HFF-Myc (cell line): ENCODE data around the gene ARFRP1.

Source experiments
- DNase-seq: peaks from one replicate; pipeline ENCODE4 v3.0.0-alpha.2; 2011; ENCODE audit warnings: low read depth; ENCODE audit errors: extremely low read depth
- H3K4me3 ChIP-seq: replicated peaks from 2 replicates; pipeline ENCODE4 v1.5.1; 2011; ENCODE audit warnings: low read depth, mild to moderate bottlenecking, control low read depth, low read length
- CTCF ChIP-seq: IDR thresholded peaks from 2 replicates; pipeline ENCODE4 v1.5.1; 2012; ENCODE audit warnings: mild to moderate bottlenecking, low read depth, low read length, control low read depth; ENCODE audit errors: missing control alignments

Gene ARFRP1

DNA sequence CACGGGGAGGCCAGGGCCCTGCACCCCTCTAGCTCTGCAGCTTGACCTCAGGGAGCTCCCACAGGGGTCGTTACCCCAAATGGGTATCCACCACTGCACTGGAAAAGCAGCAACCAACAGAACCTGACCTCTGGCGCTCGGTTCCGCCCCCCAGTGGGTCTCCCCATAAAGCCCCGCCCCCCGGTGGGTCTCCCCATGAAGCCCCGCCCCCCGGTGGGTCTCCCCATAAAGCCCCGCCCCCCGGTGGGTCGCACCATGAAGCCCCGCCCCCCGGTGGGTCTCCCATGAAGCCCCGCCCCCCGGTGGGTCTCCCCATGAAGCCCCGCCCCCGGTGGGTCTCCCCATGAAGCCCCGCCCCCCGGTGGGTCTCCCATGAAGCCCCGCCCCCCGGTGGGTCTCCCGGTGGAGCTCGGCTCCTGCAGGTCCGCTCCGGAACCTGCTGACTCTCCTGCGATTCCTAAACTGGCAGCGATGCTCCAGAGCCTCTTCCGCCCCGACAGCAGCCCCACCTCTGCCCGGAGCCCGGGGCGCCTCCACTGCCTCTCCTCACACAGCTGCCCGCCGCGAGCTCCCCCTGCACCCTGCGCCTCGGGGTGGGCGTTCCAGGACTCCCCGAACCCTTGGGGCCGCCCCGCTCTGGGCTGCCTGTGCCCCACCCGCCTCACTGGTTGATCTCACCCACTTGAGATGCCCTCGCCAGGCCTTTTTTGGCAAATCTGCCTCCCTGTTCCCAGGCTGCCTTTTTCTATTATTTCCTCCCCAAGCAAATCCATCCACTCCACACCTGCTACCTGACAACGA lies 43.9 kb upstream of the ARFRP1 start:
- no peak overlapping the region for H3K4me3 ChIP-seq
- TF ChIP-seq CTCF = no peak
- no peak for DNase-seq

- no peak overlapping the region for H3K4me3 ChIP-seq
- no peak for DNase-seq
- TF ChIP-seq CTCF = no peak
Measured at GRCh38 chr20:63750807-63751470, 43.2 kb upstream of the ARFRP1 start.

DNA sequence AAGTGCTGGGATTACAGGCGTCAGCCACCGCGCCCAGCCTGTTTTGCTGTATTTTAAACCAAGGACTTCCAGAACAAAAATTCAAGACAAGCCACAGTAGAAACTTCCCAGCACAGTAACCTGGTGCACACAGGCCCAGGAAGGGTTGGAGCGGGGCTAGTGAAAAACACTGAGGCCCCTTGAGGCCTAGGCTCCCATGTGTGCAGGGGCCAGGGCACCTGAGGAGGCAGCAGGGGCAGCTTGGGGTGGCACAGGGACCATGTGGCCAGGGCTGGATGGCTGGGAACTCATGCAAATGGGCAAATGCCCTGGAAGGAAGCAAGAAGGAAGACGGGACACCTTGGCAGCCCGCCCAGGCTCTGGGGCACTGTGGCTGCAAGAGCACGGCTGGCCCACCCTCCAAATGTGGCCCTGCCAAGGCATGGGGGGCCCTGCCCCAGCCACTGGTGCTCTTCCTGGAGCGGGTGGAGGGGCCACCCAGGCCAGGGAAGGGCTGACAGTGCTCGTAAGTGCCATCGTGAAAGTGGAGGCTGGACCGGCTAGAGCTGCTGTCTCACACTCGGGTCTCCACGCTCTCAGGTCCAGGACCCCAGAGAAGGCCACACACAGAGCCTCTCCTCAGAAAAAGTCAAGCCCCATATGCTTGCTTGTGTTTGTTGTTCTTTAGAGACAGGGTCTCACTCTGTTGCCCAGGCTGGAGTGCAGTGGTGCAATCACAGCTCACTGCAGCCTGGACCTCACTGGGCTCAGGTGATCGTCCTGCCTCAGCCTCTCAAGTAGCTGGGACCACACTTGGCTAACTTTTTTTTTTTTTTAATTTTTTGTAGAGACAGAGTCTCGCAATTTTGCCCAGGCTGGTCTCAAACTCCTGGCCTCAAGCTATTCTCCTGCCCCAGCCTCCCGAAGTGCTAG lies 42.1 kb upstream of the ARFRP1 start:
- no peak for TF ChIP-seq CTCF
- no peak overlapping the region for H3K4me3 ChIP-seq
- no peak for DNase-seq

DNA sequence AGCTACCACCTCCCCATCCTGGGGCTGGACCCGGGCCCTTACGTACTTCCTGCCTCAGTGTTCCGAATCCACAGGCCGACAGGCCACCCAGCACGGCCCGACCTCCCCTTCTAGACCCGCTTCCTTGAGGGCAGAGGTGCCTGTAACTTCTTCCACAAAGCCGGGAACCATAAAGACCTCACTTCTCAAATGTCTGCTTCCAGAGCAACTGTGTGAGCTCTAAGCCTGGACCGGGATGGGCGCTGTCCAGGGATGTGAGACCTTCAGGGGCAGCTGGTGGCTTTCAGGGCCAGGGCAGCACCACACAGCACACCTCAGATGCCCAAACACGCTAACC lies 41.1 kb upstream of the ARFRP1 start:
- TF ChIP-seq CTCF = no peak
- DNase-seq = no peak
- no peak overlapping the region for H3K4me3 ChIP-seq

DNA sequence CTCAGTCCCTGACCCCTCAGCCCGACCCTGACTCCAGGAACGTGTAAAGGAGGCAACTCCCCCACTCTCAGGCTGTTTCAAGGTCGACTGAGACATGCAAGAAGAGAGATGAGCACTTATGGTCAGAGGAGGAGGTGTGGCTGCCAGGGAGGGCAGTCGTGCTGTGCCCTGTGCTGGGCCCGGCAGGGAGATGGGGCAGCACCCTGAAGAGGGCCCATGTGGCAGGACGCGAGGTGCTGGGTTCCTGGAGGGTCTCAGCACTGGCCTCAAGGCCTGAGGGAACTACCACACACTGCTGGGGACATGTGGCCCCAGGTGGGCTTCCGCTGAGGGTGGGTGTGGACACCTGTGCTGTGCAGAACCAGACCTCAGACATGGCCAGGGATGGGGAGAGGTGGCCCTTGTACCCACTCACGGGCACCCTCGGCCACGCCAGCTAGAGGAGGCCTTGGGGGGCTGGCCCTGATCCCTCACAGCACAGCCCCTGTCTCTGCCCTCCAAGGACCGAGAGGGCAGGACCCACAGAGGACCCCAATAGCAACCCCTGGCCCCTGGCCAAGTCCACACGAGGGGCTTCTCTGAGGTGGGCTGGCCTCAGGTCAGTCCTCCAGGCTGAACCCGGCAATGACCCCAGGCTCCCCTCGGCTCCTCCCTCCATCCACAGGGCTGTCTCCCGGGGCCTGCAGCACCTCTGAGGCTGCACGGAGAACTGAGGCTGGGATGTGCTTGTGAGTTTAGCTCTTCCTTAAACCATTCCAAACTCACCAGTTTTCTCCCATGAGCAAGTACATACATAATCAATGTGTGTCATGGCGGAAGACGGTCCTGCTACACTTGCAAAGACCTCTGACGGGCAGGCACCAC lies 40.5 kb upstream of the ARFRP1 start:
- H3K4me3 ChIP-seq = no peak overlapping the region
- TF ChIP-seq CTCF = no peak
- DNase-seq = no peak

GRCh38 chr20:63747622-63748069 lies 39.9 kb upstream of the ARFRP1 start:
- no peak overlapping the region for H3K4me3 ChIP-seq
- TF ChIP-seq CTCF = no peak
- DNase-seq = no peak
